HG02870 (cell line): ENCODE measurements around the gene FREM2.

Source experiments
- ATAC-seq: cut with Tn5 transposase; IDR thresholded peaks from one replicate; pipeline ENCODE4 v1.9.1; 2021; ENCODE audit warnings: mild to moderate bottlenecking, moderate library complexity; ENCODE audit not compliant: unreplicated experiment

Gene FREM2

DNA sequence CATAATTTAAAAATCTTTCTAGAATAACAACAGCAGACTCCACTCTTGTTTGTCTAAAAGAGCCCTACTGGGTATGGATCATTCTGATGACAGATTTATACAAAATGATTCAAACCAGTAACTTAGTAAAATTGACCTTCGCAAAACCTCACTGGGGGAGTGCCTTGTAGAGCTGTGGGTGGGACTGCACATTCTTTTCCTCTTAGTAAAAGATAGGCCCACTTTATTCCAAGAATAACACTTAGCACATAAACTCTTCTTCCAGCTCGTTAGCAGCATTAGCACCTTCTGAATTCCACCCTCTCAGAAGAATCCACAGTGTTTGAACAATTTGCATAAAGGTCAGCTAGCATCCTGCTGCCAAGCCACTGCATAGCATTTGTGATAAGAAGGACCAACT is 196.9 kb downstream of the FREM2 start:
- no peak for ATAC-seq

DNA sequence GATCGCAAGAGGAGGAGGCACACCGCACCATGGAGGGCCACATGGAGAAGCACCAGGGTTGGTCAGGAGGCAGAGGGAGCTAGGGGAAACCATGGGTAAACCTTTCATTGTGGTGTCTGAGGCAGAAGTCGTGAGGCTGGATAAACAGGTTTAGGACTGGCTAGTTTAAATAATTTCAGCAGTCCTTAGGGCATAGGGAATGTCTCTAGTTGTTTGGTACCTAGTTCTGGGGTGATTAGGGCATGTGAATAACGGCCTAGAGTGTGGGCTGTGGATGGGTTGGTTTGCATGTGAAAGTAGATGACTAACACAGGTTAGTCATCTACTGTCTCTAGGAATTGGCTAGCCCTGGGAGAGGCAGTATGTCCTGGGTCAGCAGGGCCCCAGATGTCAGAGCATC is 201.4 kb downstream of the FREM2 start:
- ATAC-seq = no peak

DNA sequence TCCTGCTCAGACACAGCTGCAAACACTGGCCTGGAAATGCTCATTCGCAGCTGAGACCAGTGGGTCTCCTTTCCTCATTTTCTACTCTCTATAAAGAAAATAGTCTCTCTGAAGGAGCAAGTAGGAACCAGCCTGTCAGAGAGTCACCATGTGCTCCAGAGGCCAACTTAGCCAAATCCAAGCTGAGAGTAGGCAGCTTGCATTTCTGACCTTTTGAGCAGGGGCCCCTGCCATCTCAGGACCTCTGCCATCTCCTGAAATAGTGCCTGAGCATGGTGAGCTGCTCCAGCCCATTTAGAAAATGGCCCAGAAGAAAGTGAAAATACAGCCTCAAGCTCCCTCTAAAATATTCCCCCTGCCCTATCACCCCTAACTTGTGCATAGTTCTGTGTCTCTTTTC is 208.2 kb downstream of the FREM2 start:
- ATAC-seq = no peak

DNA sequence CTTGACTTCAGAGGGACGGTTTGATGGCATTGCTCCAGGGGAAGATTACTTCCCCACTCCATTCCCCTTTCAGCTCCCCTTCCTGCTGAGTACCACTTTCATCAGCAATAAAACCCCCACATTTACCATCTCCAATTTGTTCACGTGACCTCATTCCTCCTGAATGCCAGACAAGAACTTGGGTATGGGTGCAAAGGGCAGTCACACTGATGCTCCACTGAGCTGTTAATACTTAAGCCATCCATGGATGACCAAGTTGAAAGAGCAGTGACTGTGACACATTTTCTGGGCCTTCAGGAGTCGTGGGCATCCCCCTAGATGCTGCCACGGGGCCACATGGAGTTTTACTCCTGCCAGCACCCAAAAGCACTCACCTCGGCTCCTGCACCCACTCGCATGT is 210.6 kb downstream of the FREM2 start:
- no peak for ATAC-seq

DNA sequence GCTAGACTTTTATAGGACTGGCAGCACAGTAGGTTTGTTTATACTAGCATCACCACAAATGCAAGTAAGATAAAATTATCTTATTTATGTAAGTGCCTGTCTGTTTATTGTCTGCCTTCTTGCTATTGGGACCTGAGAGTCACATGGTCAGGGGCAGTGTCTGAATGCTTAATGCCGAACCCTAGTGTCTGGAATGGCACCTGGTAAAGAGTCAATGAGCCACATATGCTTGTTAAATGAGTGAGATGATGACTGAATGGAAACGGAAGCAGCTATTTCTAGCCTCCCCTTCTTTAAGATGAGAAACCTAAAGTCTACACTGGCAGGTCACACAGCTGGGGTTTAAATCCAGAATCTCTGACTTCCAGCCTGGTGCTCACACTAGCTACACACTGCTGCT is 211.6 kb downstream of the FREM2 start:
- no peak for ATAC-seq

DNA sequence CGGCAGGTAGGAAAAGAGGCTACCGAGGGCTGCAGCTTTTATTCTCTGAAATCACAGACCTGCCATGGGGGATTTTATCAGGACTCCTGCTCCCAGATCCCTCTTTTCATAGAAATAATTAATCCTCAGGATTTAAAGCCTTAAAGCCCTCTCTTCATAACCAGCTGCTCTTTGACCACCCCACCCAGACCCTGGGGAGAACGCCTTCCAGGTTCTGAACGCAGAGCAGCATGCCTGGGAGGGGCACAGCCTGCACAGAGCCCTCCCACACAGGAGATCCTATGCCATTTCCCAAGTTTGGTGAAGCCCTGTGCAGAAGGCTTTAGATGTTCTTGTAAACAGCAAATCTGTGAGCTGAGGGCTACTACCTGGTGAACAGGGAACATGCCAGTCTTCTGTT is 212.7 kb downstream of the FREM2 start:
- no peak for ATAC-seq

DNA sequence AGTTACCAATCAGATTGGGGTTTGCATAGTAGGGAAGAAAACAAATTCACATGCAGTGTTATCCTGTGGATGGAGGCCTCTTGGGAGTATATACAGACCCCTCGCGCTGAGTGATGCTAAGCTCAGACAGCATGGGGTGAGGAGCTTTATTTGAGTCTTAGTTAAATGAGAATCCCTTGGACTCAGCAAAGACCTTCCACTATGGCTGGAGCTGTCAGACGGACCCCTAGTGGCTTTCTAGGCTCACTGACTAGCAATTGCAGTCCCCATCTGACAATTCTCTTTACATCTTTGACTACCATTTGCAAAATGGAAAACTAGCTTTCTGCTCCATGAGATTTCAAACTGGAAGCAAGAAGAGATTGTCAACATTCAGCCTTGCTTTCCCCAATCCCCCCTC is 213.3 kb downstream of the FREM2 start:
- no peak for ATAC-seq

DNA sequence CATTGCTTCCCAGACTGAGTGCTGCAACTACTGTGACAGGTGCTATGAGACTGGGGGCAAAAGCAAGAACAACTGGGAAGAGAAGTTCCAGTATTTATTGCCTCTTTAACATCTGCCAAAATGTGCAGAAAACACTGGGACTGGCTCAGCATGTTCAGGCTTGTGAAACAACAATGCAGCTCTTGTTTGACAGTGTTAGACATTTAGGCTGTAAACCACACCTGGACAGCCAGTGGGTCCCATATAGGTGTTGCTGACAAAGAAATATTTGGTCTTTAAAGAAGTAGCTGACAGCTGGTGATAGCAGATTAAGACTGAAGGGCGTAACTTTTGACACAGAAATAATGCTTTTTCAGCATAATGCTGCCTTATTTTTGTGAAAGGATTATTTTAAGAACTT is 215.7 kb downstream of the FREM2 start:
- no peak for ATAC-seq

DNA sequence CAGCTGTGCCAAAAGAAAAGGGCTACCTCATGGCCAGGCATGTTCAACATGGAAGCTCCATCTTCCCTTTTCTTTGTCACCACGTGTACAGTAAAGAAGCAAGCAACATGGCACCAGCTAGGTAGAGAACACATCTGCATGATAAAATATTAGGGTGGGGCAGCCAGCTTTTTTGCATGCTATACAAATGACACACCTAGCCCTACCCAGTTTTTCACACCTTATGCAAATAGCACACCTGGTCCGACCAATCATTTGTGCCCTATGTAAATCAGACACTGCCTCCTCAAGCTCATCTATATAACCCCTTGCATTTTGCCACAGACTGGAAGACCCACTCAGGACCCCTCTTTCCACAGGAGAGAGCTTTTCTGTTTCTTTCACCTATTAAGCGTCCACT is 218.2 kb downstream of the FREM2 start:
- ATAC-seq = no peak

DNA sequence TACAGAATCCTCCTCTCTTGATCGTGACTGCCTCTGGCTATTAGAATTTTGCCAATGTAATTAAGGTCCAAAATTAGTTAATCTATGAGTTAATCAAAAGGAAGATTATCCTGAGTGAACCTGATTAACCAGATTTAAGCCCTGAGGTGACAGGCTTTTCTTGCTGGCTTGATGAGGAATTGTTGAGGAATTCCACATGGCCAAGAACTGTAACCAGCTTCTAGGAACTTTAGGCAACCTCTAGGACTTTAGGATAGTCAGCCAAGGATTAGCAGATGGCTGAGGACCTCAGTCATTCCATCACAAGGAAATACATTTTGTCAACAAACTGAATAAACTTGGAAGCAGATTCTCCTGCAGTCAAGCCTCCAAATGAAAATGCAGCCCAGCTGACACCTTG is 219.0 kb downstream of the FREM2 start:
- ATAC-seq = no peak

DNA sequence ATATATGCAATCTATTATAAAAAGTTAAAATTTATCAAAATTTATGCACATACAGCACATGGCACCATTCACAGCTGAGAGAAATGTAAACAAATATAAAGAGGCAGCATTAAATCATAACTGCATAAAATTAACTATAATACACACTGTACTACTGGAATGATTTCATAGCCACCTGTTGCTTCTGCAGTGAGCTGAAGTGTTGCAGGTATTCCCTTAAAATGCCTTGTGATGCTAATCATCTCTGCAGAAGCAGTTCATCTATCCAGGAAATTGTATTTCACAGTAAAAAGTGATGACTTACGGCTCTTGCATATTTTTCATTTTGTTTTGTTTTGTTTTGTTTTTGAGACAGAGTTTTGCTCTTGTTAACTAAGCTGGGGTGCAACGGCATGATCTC is 221.7 kb downstream of the FREM2 start:
- no peak for ATAC-seq

DNA sequence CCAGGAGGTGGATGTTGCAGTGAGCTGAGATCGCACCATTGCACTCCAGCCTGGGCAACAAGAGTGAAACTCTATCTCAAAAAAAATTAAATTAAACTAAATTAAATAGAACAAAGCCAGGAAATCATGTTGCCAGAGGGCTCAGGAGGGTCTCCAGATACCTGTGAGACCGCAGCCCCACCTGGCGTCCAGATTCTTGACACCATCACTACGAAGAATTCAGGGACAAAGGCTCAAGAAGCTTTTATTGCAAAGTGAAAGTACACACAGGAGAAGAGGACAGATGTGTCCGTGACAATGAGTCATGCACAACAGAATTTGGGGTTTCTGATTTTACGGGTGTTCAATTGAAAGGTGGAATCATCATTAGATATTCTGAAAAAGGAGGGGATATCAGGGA is 227.2 kb downstream of the FREM2 start:
- ATAC-seq = no peak

DNA sequence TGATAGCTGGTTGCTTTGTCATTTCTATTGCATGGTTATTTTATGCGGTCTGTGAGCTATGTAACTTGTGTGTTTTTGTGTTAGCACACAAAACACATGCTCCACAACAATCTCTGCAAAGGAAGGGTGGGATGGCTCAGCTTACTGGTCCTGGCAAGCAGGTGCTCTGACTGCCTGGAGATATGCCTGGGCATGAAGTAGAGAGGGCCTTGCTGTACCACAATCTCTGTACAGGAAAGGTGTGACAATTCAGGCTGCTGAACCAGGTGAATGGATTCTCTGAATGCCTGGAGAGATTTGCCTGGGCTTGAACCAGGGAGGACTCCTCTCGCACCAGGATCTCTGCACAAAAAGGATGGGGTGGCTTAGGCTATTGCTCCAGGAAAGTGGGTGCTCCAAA is 234.2 kb downstream of the FREM2 start:
- no peak for ATAC-seq

DNA sequence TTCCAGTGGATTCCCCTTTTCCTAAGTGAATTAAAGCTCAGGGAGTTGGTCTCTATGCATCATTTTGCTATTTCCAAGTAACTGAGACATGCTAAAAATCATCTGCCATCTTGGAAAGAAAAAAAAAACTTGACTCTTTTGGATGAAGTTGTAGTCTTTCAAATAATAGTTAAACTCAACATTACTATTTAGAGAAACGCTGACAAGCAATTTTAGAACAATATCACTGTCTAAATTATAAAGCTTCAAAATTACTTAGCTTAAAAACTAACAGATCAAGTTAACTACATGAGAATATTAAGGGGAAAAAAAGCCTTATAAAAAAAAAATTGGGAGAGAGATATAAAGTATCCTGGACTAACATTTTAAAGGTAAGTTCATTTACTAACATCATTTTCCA is 235.3 kb downstream of the FREM2 start:
- no peak for ATAC-seq

DNA sequence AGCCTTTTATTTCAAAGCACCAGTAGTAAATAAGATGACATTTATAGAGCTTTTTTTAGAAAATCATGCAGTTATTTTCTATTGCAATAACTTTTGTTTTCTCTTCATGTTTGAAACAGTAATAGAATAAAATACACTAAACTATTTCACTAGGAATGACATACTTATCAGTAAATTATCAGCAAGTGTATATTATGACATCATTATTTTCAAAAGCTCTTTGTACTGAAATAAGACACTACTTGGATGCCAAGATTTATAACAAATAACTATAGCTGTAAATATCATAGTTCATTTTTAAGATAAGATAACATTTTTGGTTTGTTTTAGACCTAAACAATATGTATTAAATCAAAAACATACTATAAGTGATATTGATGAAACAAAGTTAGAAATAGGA is 246.9 kb downstream of the FREM2 start:
- ATAC-seq = no peak
